AG04450 (cell line): Measurements from ENCODE around the gene UBXN1. TPM values are rescaled to one million over a fixed set of nuclear protein-coding genes. Genes with fewer than 3 reads are reported as not detected.

Source experiments
- CTCF ChIA-PET: fragments of 300-600, 350-600 bp; formaldehyde crosslinking; extraction: SDS; loops from one replicate; lab custom pipeline; 2022; ENCODE audit warnings: antibody characterized with exemption, inconsistent platforms; lab: Charles Lee
- POLR2A ChIA-PET: fragments of 350-600 bp; formaldehyde crosslinking; extraction: SDS; loops from one replicate; lab custom pipeline; 2021; ENCODE audit warnings: antibody characterized with exemption, inconsistent platforms; lab: Yijun Ruan, JAX
- DNase-seq: peaks from one replicate; pipeline ENCODE4 v3.0.0-alpha.2; 2011; ENCODE audit warnings: low read depth, low spot score
- H3K27ac ChIP-seq: one replicate; pipeline ENCODE4 v1.5.1; 2012; ENCODE audit warnings: low read depth, low read length, control low read depth
- H3K27me3 ChIP-seq: one replicate; pipeline ENCODE4 v1.6.0; 2012; ENCODE audit warnings: low read length; ENCODE audit not compliant: control insufficient read depth, insufficient read depth
- H3K4me3 ChIP-seq: 2 replicates; pipeline ENCODE4 v1.5.1; 2011; ENCODE audit warnings: mild to moderate bottlenecking, low read depth, low read length, control low read depth
- H3K9me3 ChIP-seq: 2 replicates; pipeline ENCODE4 v1.5.1; 2012; ENCODE audit warnings: low read length; ENCODE audit not compliant: control insufficient read depth, insufficient read depth
- CTCF ChIP-seq: IDR thresholded peaks from 2 replicates; pipeline ENCODE4 v1.5.1; 2011; ENCODE audit warnings: low read depth, low read length, control low read depth, inconsistent platforms
- polyA minus RNA-seq: library from RNA; depleted of rRNA, polyadenylated mRNA; stranded (reverse); fragments of >200 nt; gene quantifications from 2 replicates; pipeline ENCODE4 v1.2.3, GENCODE V29; 2011; rRNA and poly(A)+ RNA removed
- polyA plus RNA-seq: library from polyadenylated mRNA; depleted of rRNA; stranded (reverse); fragments of >200 nt; gene quantifications from 2 replicates; pipeline ENCODE4 v1.2.3, GENCODE V29; 2011; rRNA removed

The UBXN1 gene
- polyA plus RNA-seq (92.8 and 100 TPM in 2 replicates), polyA minus RNA-seq (48.8 and 54.0 TPM in 2 replicates)

DNA sequence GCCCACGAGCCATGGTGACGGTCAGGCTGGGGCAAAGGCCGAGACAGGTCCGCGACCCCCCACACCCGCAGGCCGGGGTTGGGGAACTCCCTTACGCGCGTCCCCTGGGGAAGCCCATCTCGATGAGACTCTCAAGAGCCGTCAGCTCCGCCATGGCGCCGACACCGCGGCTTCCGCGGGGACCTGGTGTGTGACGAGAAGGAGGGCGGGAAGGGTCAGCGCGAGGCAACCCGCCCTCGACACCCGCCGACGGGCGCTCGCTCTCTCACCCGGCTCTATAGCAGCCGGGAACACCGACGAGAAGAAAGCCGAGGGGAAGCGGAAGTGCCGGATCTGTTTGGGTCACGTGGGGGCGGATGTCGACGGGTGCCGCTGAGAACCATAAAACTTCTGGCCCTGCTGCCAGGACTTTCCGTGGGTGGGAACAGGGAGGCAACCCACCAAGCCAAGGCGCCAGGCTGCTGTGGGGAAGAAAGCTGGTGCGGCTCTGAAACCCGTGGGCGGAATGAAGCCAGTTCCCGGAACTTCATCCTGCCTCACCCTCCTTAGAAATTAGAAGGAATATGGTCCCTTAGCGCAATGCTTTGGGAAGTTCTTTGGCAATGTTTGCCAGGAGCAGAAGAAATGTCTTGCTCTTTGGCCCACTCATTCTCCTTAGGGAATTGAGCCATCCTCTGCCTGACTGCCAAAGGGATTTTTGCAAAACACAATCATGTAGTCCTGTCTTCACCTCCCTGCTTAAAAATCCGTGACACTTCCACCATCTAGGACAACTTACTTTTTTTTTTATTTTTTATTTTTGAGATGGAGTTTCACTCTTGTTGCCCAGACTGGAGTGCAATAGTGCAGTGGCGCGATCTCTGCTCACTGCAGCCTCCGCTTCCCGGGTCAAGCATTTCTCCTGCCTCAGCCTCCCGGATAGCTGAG lies at the start of gene UBXN1:
Gene UBXN1, minus strand, starts transcription at position 304 of the 927 bp plus-strand sequence. Its CDS starts 150 bp downstream, at position 154.
- Histone ChIP-seq H3K4me3 (peak within 1 kb of the TSS; percentile 98), H3K9me3 (peaks cover 4% of the 10 kb centered on the region; the same call in 1 of the 2 replicates), H3K27me3 (no peaks in the 10 kb centered on the region), H3K27ac (peak within 1 kb of the TSS; percentile 80)
- DNase-seq = peak; percentile 66
- TF ChIP-seq CTCF = no peak
- CTCF ChIA-PET = interaction anchor here (1.1 to 3.2 kb wide), 3 partner anchors 7 to 108 kb away, joined by 3 to 36 read pairs (median 13); partner anchors contain the start of genes LBHD1 and UQCC3
- POLR2A ChIA-PET = interaction anchor here (0.6 to 4.0 kb wide), 9 partner anchors 9 to 133 kb away, joined by 3 to 70 read pairs (median 3); partner anchors contain the start of genes B3GAT3, C11orf98, CSKMT and INTS5

- DNase-seq = peak; percentile 59
- TF ChIP-seq CTCF = no peak
- H3K4me3 ChIP-seq = peak within 1 kb of the TSS; percentile 99
- CTCF ChIA-PET = interaction anchor here (1.1 to 1.4 kb wide), 3 partner anchors 23 to 58 kb away, joined by 3 to 5 read pairs (median 3); partner anchors contain the start of gene POLR2G
- H3K27me3 ChIP-seq = no peaks in the 10 kb centered on the region
- POLR2A ChIA-PET = interaction anchor here (0.6 to 3.7 kb wide), 12 partner anchors 22 to 1110 kb away, joined by 3 to 41 read pairs (median 6); partner anchors contain the start of genes C11orf98, CSKMT, INTS5 and STX5
- peak within 1 kb of the TSS; percentile 98 for H3K27ac ChIP-seq
- H3K9me3 ChIP-seq = no peaks in the 10 kb centered on the region; the same call in 1 of the 2 replicates
Measured at GRCh38 chr11:62728171-62728988, 49.5 kb upstream of the UBXN1 start, which contains the start of gene TTC9C. Gene TTC9C, plus strand, starts transcription at chr11:62728486. Its CDS starts 363 bp downstream, at chr11:62728849.

GRCh38 chr11:62727872-62728170 lies 48.9 kb upstream of the UBXN1 start:
- H3K27ac ChIP-seq = peak overlapping the region; percentile 98
- peak overlapping the region; percentile 99 for H3K4me3 ChIP-seq
- ChIA-PET POLR2A (interaction anchor here (0.6 to 3.7 kb wide), 28 partner anchors 11 to 1627 kb away, joined by 3 to 41 read pairs (median 5); partner anchors contain the start of genes C11orf98, CSKMT, EEF1G and INTS5), CTCF (interaction anchor here (0.5 to 1.8 kb wide), 3 partner anchors 22 to 59 kb away, joined by 3 to 5 read pairs (median 3); no protein-coding TSS in a partner anchor)
- H3K27me3 ChIP-seq = no peaks in the 10 kb centered on the region
- TF ChIP-seq CTCF = no peak
- no peaks in the 10 kb centered on the region; the same call in 1 of the 2 replicates for H3K9me3 ChIP-seq
- peak; percentile 92 for DNase-seq

DNA sequence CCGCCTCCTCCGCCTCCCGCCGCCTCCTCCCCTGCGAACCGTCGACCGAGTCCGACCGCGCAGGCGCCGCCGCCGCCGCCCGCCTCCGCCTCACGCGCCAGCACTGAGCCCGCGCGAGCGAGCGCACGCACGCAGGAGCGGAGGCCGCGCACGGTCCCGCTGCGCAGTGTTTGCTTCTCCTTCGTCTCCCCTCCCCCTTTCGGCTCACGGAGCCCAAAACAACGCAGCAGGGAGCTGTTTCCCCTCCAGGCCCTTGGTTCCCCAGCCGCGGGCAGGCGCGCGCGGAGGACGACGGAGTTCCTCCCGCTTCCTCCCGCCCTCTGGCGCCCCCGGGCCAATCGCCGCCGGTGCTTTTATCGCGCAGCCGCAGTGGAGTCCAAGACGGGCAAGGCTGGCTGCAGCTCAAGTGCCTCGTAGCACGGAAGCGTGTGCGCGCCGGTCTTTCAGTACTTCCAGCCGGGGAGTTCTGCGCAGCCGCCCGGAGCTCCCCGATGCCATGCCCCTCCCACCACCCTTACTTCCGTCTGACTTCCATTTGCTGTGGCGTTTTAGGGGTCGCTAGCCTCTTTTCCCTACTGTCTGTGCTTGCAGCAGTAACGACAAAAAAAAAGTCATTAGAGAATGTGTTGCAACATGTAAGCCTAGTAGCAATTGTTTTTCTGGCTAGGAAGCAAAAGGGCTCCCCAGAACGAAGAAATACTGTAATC lies 48.4 kb upstream of the UBXN1 start, which contains the start of gene HNRNPUL2:
Gene HNRNPUL2, minus strand, starts transcription at position 293 of the 707 bp plus-strand sequence. CDS start 301 bp downstream, outside the sequence.
- TF ChIP-seq CTCF = 0 out of 2 replicates have a peak, but pooled peaks have one; percentile 11
- peak within 1 kb of the TSS; percentile 98 for H3K27ac ChIP-seq
- ChIA-PET CTCF (interaction anchor here (0.5 to 1.8 kb wide), 5 partner anchors 21 to 59 kb away, joined by 3 to 6 read pairs (median 3); no protein-coding TSS in a partner anchor), POLR2A (interaction anchor here (0.5 to 3.7 kb wide), 31 partner anchors 12 to 1628 kb away, joined by 3 to 41 read pairs (median 4); partner anchors contain the start of genes C11orf98, CSKMT, EEF1G and GANAB)
- peak; percentile 99 for DNase-seq
- H3K9me3 ChIP-seq = no peaks in the 10 kb centered on the region; the same call in 1 of the 2 replicates
- peak within 1 kb of the TSS; percentile 99 for H3K4me3 ChIP-seq
- H3K27me3 ChIP-seq = no peaks in the 10 kb centered on the region
